Muscle layer of colon (tissue), 2 donors: ENCODE data around the gene BZW2.

Experiments
- H3K27ac ChIP-seq: one replicate; pipeline ENCODE4 v1.7.0; 2013; ENCODE audit warnings: low read depth, mild to moderate bottlenecking, low read length, moderate library complexity
- H3K27me3 ChIP-seq, 2 donors: one replicate each; pipeline ENCODE4 v1.7.0; 2013; ENCODE audit warnings: low read length in 2 of 2, mild to moderate bottlenecking in 2 of 2; ENCODE audit not compliant: insufficient read depth in 2 of 2, control insufficient read depth in 1 of 2
- H3K36me3 ChIP-seq: one replicate; pipeline ENCODE4 v1.7.0; 2013; ENCODE audit warnings: mild to moderate bottlenecking, low read length; ENCODE audit not compliant: insufficient read depth
- H3K4me1 ChIP-seq: one replicate; pipeline ENCODE4 v1.7.0; 2013; ENCODE audit warnings: mild to moderate bottlenecking, low read length; ENCODE audit not compliant: insufficient read depth
- H3K4me3 ChIP-seq, 2 donors: one replicate each; pipeline ENCODE4 v1.7.0; 2013; ENCODE audit warnings: low read length in 2 of 2, low read depth in 1 of 2, mild to moderate bottlenecking in 1 of 2, moderate library complexity in 1 of 2
- H3K9ac ChIP-seq: one replicate; pipeline ENCODE4 v1.7.0; 2013; ENCODE audit warnings: low read length
- H3K9me3 ChIP-seq: one replicate; pipeline ENCODE4 v1.7.0; 2013; ENCODE audit warnings: mild to moderate bottlenecking, low read length
- donor health status: abdominal sarcoma.
- donor health status: Adenocarcinoma of cecum.

The BZW2 gene

GRCh38 chr7:16619979-16620408 lies 26.0 kb upstream of the BZW2 start:
- no peaks in the 10 kb centered on the region for H3K9me3 ChIP-seq
- H3K4me3 ChIP-seq = no peak overlapping the region
- no peak overlapping the region for H3K27ac ChIP-seq
- H3K36me3 ChIP-seq = peaks cover 32% of the 10 kb centered on the region
- H3K4me1 ChIP-seq = no peaks in the 10 kb centered on the region
- no peaks in the 10 kb centered on the region for H3K27me3 ChIP-seq
- no peak overlapping the region for H3K9ac ChIP-seq

DNA sequence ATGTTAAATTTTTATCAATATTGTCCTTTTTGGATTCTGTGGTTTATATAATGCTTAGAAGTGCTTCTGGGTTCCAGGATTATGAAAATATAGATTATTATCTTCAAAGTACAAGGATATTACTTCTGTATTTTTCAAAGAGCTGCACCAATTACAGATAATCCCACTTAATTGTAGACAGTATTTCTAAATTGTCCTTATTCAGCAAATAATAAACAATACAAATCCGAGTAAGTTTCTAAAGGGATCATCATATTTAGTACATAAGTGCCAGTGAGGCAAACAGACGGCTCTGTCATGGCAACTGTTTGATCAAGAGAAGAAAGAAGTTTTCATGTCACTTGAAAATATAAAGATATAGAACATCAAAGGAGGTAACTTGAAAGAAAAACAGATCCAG lies 19.6 kb upstream of the BZW2 start:
- Histone ChIP-seq H3K4me3 (no peak overlapping the region), H3K27me3 (no peaks in the 10 kb centered on the region), H3K9me3 (no peaks in the 10 kb centered on the region), H3K9ac (no peak overlapping the region), H3K27ac (no peak overlapping the region), H3K36me3 (peaks cover 21% of the 10 kb centered on the region), H3K4me1 (no peaks in the 10 kb centered on the region)

DNA sequence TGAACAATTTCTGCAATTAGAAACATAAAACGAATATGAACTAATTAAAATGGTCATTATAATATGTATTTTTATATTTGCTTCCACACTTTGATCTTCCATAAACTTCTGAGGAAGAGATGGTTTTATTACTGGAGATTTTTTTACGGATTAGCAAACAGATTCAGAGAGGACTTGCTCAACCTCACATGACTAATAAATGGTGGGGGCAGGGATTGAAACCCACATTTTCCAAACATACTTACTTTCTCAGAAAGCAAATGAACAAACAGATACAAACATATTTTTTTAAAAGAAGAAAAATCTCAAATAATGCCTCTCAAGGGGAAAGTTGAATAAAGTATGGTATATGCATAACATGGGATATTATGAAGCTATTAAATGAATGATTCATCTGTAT lies 18.7 kb upstream of the BZW2 start:
- Histone ChIP-seq H3K36me3 (peaks cover 20% of the 10 kb centered on the region), H3K27ac (no peak overlapping the region), H3K4me3 (no peak overlapping the region), H3K27me3 (no peaks in the 10 kb centered on the region), H3K4me1 (no peaks in the 10 kb centered on the region), H3K9ac (no peak overlapping the region), H3K9me3 (no peaks in the 10 kb centered on the region)

GRCh38 chr7:16630654-16631053 lies 15.3 kb upstream of the BZW2 start:
- Histone ChIP-seq H3K9me3 (no peaks in the 10 kb centered on the region), H3K36me3 (no peaks in the 10 kb centered on the region), H3K9ac (no peak overlapping the region)

DNA sequence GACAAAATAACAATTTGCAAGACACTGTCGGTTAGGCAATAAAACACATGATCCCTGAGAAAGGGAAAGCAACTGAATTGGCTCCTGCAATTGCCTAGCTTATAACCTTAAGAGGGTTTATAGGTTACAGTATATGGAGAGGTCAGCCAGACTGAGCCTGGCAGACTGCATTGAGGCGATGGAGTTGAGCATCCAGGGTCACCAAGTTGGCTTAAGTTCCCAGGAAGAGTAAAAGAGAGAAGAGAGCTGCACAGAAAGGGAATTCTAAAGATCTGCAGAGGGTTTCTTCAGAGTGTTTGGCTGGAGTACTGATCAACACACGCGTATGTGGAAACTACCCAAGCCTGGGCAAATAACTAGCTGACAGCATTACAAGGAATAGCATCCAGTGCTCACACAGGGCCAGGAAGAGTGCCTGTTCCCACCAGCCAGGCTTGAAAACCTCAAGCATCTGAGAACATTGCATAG lies 11.7 kb upstream of the BZW2 start:
- Histone ChIP-seq H3K9ac (no peak overlapping the region), H3K27ac (no peak overlapping the region), H3K27me3 (no peaks in the 10 kb centered on the region), H3K9me3 (no peaks in the 10 kb centered on the region), H3K4me1 (peaks cover 32% of the 10 kb centered on the region), H3K4me3 (no peak overlapping the region), H3K36me3 (no peaks in the 10 kb centered on the region)

More at GRCh38 chr7:16630654-16631053, 15.3 kb upstream of the BZW2 start:
- Histone ChIP-seq H3K27me3 (no peaks in the 10 kb centered on the region), H3K4me3 (no peak overlapping the region), H3K27ac (no peak overlapping the region), H3K4me1 (peaks cover 10% of the 10 kb centered on the region)

- H3K9me3 ChIP-seq = no peaks in the 10 kb centered on the region
- no peaks in the 10 kb centered on the region for H3K36me3 ChIP-seq
- no peaks in the 10 kb centered on the region for H3K27me3 ChIP-seq
- H3K4me3 ChIP-seq = no peak overlapping the region
- peaks cover 32% of the 10 kb centered on the region for H3K4me1 ChIP-seq
- H3K9ac ChIP-seq = no peak overlapping the region
- H3K27ac ChIP-seq = peak overlapping the region; percentile 42
Observed at GRCh38 chr7:16636555-16637101, 9.4 kb upstream of the BZW2 start.

- Histone ChIP-seq H3K27me3 (no peaks in the 10 kb centered on the region), H3K4me1 (peaks cover 39% of the 10 kb centered on the region), H3K9ac (no peak overlapping the region), H3K9me3 (no peaks in the 10 kb centered on the region), H3K4me3 (no peak overlapping the region), H3K36me3 (no peaks in the 10 kb centered on the region), H3K27ac (no peak overlapping the region)
Observed at GRCh38 chr7:16637379-16637778, 8.6 kb upstream of the BZW2 start.

DNA sequence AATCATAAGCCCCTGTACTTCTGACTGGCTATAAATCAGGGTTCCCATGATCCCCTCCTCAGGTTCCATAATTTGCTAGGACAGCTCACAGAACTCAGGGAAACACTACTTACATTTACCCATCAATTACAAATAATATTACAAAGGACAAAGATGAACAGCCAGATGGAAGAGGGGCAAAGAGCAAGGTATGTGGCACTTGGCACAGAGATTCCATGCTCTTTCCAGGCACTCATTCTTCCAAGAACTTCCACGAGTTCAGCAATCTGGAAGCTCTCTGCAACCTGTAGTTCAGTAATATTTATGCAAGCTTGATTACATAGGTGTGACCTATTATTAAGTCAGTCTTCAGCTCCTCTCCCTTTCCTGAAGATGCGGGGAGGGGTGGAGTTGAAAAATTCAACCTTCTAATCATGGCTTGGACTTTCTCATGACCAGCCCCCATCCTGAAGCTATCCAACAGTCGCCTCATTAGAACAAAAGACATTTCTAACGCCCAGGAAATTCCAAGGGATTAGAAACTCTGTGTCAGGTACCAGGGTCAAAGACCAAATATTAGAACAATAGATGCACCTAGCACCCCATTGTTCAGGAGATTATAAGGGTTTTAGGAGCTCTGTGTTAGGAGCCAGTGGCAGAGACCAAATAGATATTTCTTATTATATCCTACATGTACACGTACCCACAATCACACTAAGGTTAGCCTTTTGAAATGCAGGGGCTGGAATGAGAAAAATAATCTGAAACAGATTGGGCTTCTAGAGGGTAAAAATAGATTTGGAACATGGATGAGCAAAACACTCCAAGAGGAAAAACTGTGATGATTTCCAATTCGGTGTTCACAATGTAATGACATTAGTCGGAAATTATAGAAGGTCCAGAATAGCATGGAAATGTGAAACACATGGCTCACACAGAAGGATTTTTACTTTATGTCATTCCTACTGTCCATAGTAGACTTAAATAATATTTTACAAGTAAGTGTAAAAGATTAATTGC lies 7.4 kb upstream of the BZW2 start:
- no peaks in the 10 kb centered on the region for H3K9me3 ChIP-seq
- no peaks in the 10 kb centered on the region for H3K27me3 ChIP-seq
- no peak overlapping the region for H3K9ac ChIP-seq
- no peak overlapping the region for H3K27ac ChIP-seq
- H3K36me3 ChIP-seq = no peaks in the 10 kb centered on the region
- no peak overlapping the region for H3K4me3 ChIP-seq
- peaks cover 49% of the 10 kb centered on the region for H3K4me1 ChIP-seq

GRCh38 chr7:16644157-16644556 lies 1.8 kb upstream of the BZW2 start:
- H3K27ac ChIP-seq = no peak overlapping the region
- no peaks in the 10 kb centered on the region for H3K36me3 ChIP-seq
- peak overlapping the region; percentile 70 for H3K9ac ChIP-seq
- peaks cover 36% of the 10 kb centered on the region for H3K4me1 ChIP-seq
- H3K9me3 ChIP-seq = no peaks in the 10 kb centered on the region
- no peaks in the 10 kb centered on the region for H3K27me3 ChIP-seq
- H3K4me3 ChIP-seq = peak overlapping the region; percentile 69 to 86

DNA sequence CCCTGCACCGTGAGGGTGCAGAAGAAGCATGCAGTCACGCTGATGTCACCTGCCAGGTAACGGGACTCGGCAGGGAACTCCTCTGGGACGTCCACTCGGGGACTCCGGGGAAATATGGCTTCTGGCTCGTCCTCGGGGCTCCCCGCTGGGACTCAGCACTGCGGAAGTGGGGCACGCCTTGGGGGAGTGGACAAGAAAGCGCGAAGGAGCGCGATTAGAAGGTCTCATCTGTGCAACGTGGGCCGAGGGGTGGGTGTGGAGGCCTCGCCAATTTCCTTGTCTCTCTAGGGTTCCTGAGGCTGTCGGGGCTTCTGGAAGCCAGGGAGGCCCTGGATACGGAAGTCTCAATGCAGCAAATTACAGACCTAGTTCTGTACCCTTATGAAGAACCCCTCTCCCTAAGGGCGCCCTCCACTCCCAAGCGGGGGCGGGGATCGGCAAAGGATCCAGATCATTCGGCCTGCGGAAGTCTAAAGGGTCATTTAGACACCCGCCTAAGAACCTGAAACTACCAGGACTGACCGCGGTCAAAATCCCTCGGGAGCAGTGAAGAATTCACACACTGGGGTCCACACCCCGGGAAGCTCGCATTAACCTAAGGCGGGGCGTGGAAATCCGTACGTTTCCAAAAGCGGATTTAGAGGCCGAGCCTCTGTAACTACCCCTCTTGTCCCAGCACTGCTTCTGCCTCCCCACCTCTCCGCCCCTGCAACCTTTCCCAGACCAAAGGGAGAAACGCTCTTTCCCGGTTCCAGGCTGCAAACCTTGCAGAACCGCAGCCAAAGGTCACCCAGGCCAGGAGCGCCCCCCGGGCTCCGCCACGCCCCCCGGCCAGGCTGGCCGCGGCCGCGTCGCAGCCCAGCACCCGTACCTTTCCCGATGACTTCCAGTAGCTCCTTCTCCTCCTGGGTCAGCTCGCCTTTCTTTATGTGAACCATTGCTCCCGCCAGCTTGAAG lies 1.1 kb upstream of the BZW2 start:
- Histone ChIP-seq H3K9me3 (no peaks in the 10 kb centered on the region), H3K4me3 (peak overlapping the region; percentile 69 to 86), H3K27ac (peak overlapping the region; percentile 96), H3K36me3 (no peaks in the 10 kb centered on the region), H3K4me1 (peaks cover 36% of the 10 kb centered on the region), H3K9ac (peak overlapping the region; percentile 70), H3K27me3 (no peaks in the 10 kb centered on the region)
